ENCODE results near the gene CDH4. TPM values are rescaled to one million over a fixed set of nuclear protein-coding genes. Genes with fewer than 3 reads are reported as not detected.

CDH4 gene
- total RNA-seq, 2 experiments from 2014 or later: not detected

GRCh38 chr20:61857884-61858283 is 605.8 kb downstream of the CDH4 start:
- Histone ChIP-seq H3K27ac (ENCODE audit: low read depth, low read length, poor library complexity, severe bottlenecking) (no peak overlapping the region), H2AFZ (ENCODE audit: low read length) (no peak overlapping the region), H3K9me2 (ENCODE audit: insufficient read depth, low read length) (no peaks in the 10 kb centered on the region), H3K4me2 (ENCODE audit: low read length) (no peak overlapping the region), H4K20me1 (ENCODE audit: insufficient read depth, low read length) (no peaks in the 10 kb centered on the region), H3K4me1 (ENCODE audit: insufficient read depth, low read length, poor library complexity, severe bottlenecking) (no peaks in the 10 kb centered on the region), H3K4me3 (ENCODE audit: low read depth, low read length, poor library complexity, severe bottlenecking) (no peak overlapping the region), H3K36me3 (ENCODE audit: insufficient read depth, low read length) (no peaks in the 10 kb centered on the region), H3K79me2 (ENCODE audit: insufficient read depth, low read depth, low read length) (no peaks in the 10 kb centered on the region), H3K9me3 (ENCODE audit: low read length) (no peaks in the 10 kb centered on the region)
- CTCF ChIA-PET (ENCODE audit: unreplicated experiment): no interaction called here
- no peak for DNase-seq (ENCODE audit: low spot score)
- POLR2A ChIA-PET: no interaction called here
- TF ChIP-seq CTCF (conservative IDR thresholded peaks at IDR 0.05; ENCODE audit: low read length): no peak
- no peak for TF ChIP-seq EZH2phosphoT487 (IDR thresholded peaks at IDR 0.05; ENCODE audit: borderline replicate concordance, low read depth, low read length)
- intact Hi-C loops (cut with micrococcal nuclease; ENCODE audit: unreplicated experiment): no loop called here
- BruUV-seq (replicated peaks): no TSS peak

GRCh38 chr20:61859767-61860166 is 607.7 kb downstream of the CDH4 start:
- Histone ChIP-seq H4K20me1 (ENCODE audit: insufficient read depth, low read length) (no peaks in the 10 kb centered on the region), H3K9me2 (ENCODE audit: insufficient read depth, low read length) (no peaks in the 10 kb centered on the region), H3K27ac (ENCODE audit: low read depth, low read length, poor library complexity, severe bottlenecking) (no peak overlapping the region), H3K4me3 (ENCODE audit: low read depth, low read length, poor library complexity, severe bottlenecking) (no peak overlapping the region), H3K9me3 (ENCODE audit: low read length) (no peaks in the 10 kb centered on the region), H3K4me1 (ENCODE audit: insufficient read depth, low read length, poor library complexity, severe bottlenecking) (no peaks in the 10 kb centered on the region), H3K36me3 (ENCODE audit: insufficient read depth, low read length) (no peaks in the 10 kb centered on the region), H2AFZ (ENCODE audit: low read length) (no peak overlapping the region), H3K79me2 (ENCODE audit: insufficient read depth, low read depth, low read length) (no peaks in the 10 kb centered on the region), H3K4me2 (ENCODE audit: low read length) (no peak overlapping the region)
- TF ChIP-seq EZH2phosphoT487 (IDR thresholded peaks at IDR 0.05; ENCODE audit: borderline replicate concordance, low read depth, low read length) (no peak), CTCF (conservative IDR thresholded peaks at IDR 0.05; ENCODE audit: low read length) (no peak)
- ChIA-PET CTCF (ENCODE audit: unreplicated experiment) (no interaction called here), POLR2A (no interaction called here)
- BruUV-seq (replicated peaks): no TSS peak
- intact Hi-C loops (cut with micrococcal nuclease; ENCODE audit: unreplicated experiment): no loop called here
- no peak for DNase-seq (ENCODE audit: low spot score)

- no peak for TF ChIP-seq CTCF (conservative IDR thresholded peaks at IDR 0.05; ENCODE audit: low read length)
- no peak for TF ChIP-seq EZH2phosphoT487 (IDR thresholded peaks at IDR 0.05; ENCODE audit: borderline replicate concordance, low read depth, low read length)
- intact Hi-C loops (cut with micrococcal nuclease; ENCODE audit: unreplicated experiment): no loop called here
- ChIA-PET POLR2A (no interaction called here), CTCF (ENCODE audit: unreplicated experiment) (no interaction called here)
- no peak for DNase-seq (ENCODE audit: low spot score)
- Histone ChIP-seq H3K36me3 (ENCODE audit: insufficient read depth, low read length) (no peaks in the 10 kb centered on the region), H4K20me1 (ENCODE audit: insufficient read depth, low read length) (no peaks in the 10 kb centered on the region), H3K79me2 (ENCODE audit: insufficient read depth, low read depth, low read length) (no peaks in the 10 kb centered on the region), H3K4me2 (ENCODE audit: low read length) (no peak overlapping the region), H3K4me1 (ENCODE audit: insufficient read depth, low read length, poor library complexity, severe bottlenecking) (no peaks in the 10 kb centered on the region), H3K9me2 (ENCODE audit: insufficient read depth, low read length) (no peaks in the 10 kb centered on the region), H2AFZ (ENCODE audit: low read length) (no peak overlapping the region), H3K9me3 (ENCODE audit: low read length) (no peaks in the 10 kb centered on the region), H3K27ac (ENCODE audit: low read depth, low read length, poor library complexity, severe bottlenecking) (no peak overlapping the region), H3K4me3 (ENCODE audit: low read depth, low read length, poor library complexity, severe bottlenecking) (no peak overlapping the region)
- BruUV-seq (replicated peaks): no TSS peak
These were observed 608.4 kb downstream of the CDH4 start for GRCh38 chr20:61860260-61860987.

Data from OCI-LY7 (cell line).